WTC11 (cell line): Measurements from ENCODE around the gene THSD4. TPM values are rescaled to one million over a fixed set of nuclear protein-coding genes. Genes with fewer than 3 reads are reported as not detected.

Experiments
- ATAC-seq: fragments of 200-7000 bp; cut with Tn5 transposase; 2 replicates; pipeline ENCODE4 v1.10.0; 2021; ENCODE audit warnings: mild to moderate bottlenecking, moderate library complexity
- CTCF ChIA-PET: fragments of 300-600 bp; sonication (Branson Sonifier 250); formaldehyde crosslinking; loops from one replicate; lab custom pipeline; 2021; ENCODE audit warnings: antibody characterized with exemption; lab: Charles Lee
- POLR2A ChIA-PET: fragments of 350-600 bp; sonication (Branson Sonifier 250); formaldehyde crosslinking; loops from one replicate; lab custom pipeline; 2021; ENCODE audit warnings: antibody characterized with exemption; lab: Charles Lee
- DNase-seq: peaks from one replicate; pipeline ENCODE4 v3.0.0; 2021; ENCODE audit warnings: low spot score
- H3K27ac Mint-ChIP-seq: 2 replicates; pipeline ENCODE4 v1.8.0; 2021; ENCODE audit warnings: mixed read lengths
- H3K27me3 Mint-ChIP-seq: 2 replicates; pipeline ENCODE4 v1.8.0; 2021; ENCODE audit warnings: low read depth, mild to moderate bottlenecking, moderate library complexity, mixed read lengths
- H3K36me3 Mint-ChIP-seq: 2 replicates; pipeline ENCODE4 v1.8.0; 2021; ENCODE audit warnings: mixed read lengths
- H3K4me1 Mint-ChIP-seq: 2 replicates; pipeline ENCODE4 v1.8.0; 2022; ENCODE audit warnings: mixed read lengths
- H3K4me3 Mint-ChIP-seq: 2 replicates; pipeline ENCODE4 v1.8.0; 2021; ENCODE audit warnings: mild to moderate bottlenecking, moderate library complexity, mixed read lengths
- H3K9me3 Mint-ChIP-seq: 2 replicates; pipeline ENCODE4 v1.8.0; 2021; ENCODE audit warnings: mixed read lengths
- AFF4 ChIP-seq: sonication (generic); formaldehyde crosslinking; IDR thresholded peaks from 2 replicates; pipeline ENCODE4 v1.8.1; 2023; ENCODE audit warnings: mild to moderate bottlenecking, missing genetic modification reagents, borderline replicate concordance
- ATF1 ChIP-seq: sonication (generic); formaldehyde crosslinking; IDR thresholded peaks from 2 replicates; pipeline ENCODE4 v1.8.1; 2023; ENCODE audit warnings: mild to moderate bottlenecking, moderate library complexity, missing genetic modification reagents
- ATF2 ChIP-seq: sonication (generic); formaldehyde crosslinking; IDR thresholded peaks from 2 replicates; pipeline ENCODE4 v1.8.1; 2022; ENCODE audit warnings: low read depth, missing genetic modification reagents, borderline replicate concordance
- CBFB ChIP-seq: sonication (generic); formaldehyde crosslinking; IDR thresholded peaks from 2 replicates; pipeline ENCODE4 v1.8.1; 2022; ENCODE audit warnings: mild to moderate bottlenecking, low read depth, missing genetic modification reagents
- CREB1 ChIP-seq: sonication (generic); formaldehyde crosslinking; IDR thresholded peaks from 2 replicates; pipeline ENCODE4 v1.8.0; 2023; ENCODE audit warnings: mild to moderate bottlenecking, missing genetic modification reagents
- IRF1 ChIP-seq: sonication (generic); formaldehyde crosslinking; IDR thresholded peaks from 2 replicates; pipeline ENCODE4 v1.8.0; 2023; ENCODE audit warnings: missing genetic modification reagents
- JAZF1 ChIP-seq: fragments of 250-450 bp; sonication (Bioruptor Pico); IDR thresholded peaks from 2 replicates; pipeline ENCODE4 v1.9.0; 2021; ENCODE audit warnings: moderate library complexity, mild to moderate bottlenecking, inconsistent platforms
- MAX ChIP-seq: sonication (generic); formaldehyde crosslinking; IDR thresholded peaks from 2 replicates; pipeline ENCODE4 v1.8.0; 2022; ENCODE audit warnings: mild to moderate bottlenecking, missing genetic modification reagents
- NFE2L1 ChIP-seq: sonication (generic); formaldehyde crosslinking; IDR thresholded peaks from 2 replicates; pipeline ENCODE4 v1.8.1; 2023; ENCODE audit warnings: missing genetic modification reagents
- PREB ChIP-seq: sonication (generic); formaldehyde crosslinking; IDR thresholded peaks from 2 replicates; pipeline ENCODE4 v1.8.1; 2022; ENCODE audit warnings: mild to moderate bottlenecking, missing genetic modification reagents, moderate library complexity, borderline replicate concordance
- SMAD3 ChIP-seq: sonication (generic); formaldehyde crosslinking; IDR thresholded peaks from 2 replicates; pipeline ENCODE4 v1.8.0; 2022; ENCODE audit warnings: missing genetic modification reagents, mild to moderate bottlenecking, borderline replicate concordance
- SOX15 ChIP-seq: fragments of 250-450 bp; sonication (Bioruptor Pico); IDR thresholded peaks from 2 replicates; pipeline ENCODE4 v1.9.0; 2021; ENCODE audit warnings: mild to moderate bottlenecking
- ZNF219 ChIP-seq: sonication (generic); formaldehyde crosslinking; IDR thresholded peaks from 2 replicates; pipeline ENCODE4 v1.8.0; 2023; ENCODE audit warnings: missing genetic modification reagents, mild to moderate bottlenecking, borderline replicate concordance
- ZNF232 ChIP-seq: sonication (generic); formaldehyde crosslinking; IDR thresholded peaks from 2 replicates; pipeline ENCODE4 v1.8.0; 2022; ENCODE audit warnings: mild to moderate bottlenecking, missing genetic modification reagents
- ZNF317 ChIP-seq: sonication (generic); formaldehyde crosslinking; IDR thresholded peaks from 2 replicates; pipeline ENCODE4 v1.8.1; 2023; ENCODE audit warnings: low read depth, mild to moderate bottlenecking, moderate library complexity, missing genetic modification reagents, borderline replicate concordance
- ZNF396 ChIP-seq: fragments of 250-450 bp; sonication (Bioruptor Pico); IDR thresholded peaks from 2 replicates; pipeline ENCODE4 v1.8.0; 2021; ENCODE audit warnings: mild to moderate bottlenecking, moderate library complexity, borderline replicate concordance
- ZNF671 ChIP-seq: fragments of 250-450 bp; sonication (Bioruptor Pico); IDR thresholded peaks from 2 replicates; pipeline ENCODE4 v1.8.0; 2021; ENCODE audit warnings: mild to moderate bottlenecking
- ZSCAN18 ChIP-seq: fragments of 250-450 bp; sonication (Bioruptor Pico); IDR thresholded peaks from 2 replicates; pipeline ENCODE4 v2.1.2; 2022; ENCODE audit warnings: mild to moderate bottlenecking, moderate library complexity
- total RNA-seq: library from RNA; stranded (reverse); gene quantifications from 3 replicates; pipeline ENCODE4 v1.2.3, GENCODE V29; 2021

The THSD4 gene
- total RNA-seq, 1 experiment from 2014 or later = 7.8 TPM

GRCh38 chr15:71812966-71813722, 697.9 kb downstream of the THSD4 start (continued):
- TF ChIP-seq NFE2L1 (CRISPR knock-in tag) = no peak

- POLR2A ChIA-PET = no interaction called here
- H3K9me3 Mint-ChIP-seq = peaks cover 8% of the 10 kb centered on the region
- no peak for ATAC-seq
- no peak overlapping the region for H3K27ac Mint-ChIP-seq
- no peak overlapping the region for H3K4me3 Mint-ChIP-seq
- H3K36me3 Mint-ChIP-seq = no peaks in the 10 kb centered on the region
- CTCF ChIA-PET = interaction anchor here (1.1 kb wide), 1 partner anchor 70 kb away, joined by 3 read pairs; no protein-coding TSS in a partner anchor
- H3K4me1 Mint-ChIP-seq = peaks cover 6% of the 10 kb centered on the region; the same call in 1 of the 2 replicates
- peaks cover 2% of the 10 kb centered on the region; the same call in 1 of the 2 replicates for H3K27me3 Mint-ChIP-seq
- no peak for DNase-seq
- TF ChIP-seq ATF1 (CRISPR knock-in tag) (no peak), PREB (CRISPR knock-in tag) (no peak), CREB1 (CRISPR knock-in tag) (no peak)
Measured at GRCh38 chr15:71813723-71814470, 698.6 kb downstream of the THSD4 start.

GRCh38 chr15:71815301-71815700, 700.0 kb downstream of the THSD4 start:
- POLR2A ChIA-PET = no interaction called here
- CTCF ChIA-PET = no interaction called here
- peaks cover 12% of the 10 kb centered on the region for H3K9me3 Mint-ChIP-seq
- no peak for ATAC-seq
- H3K4me1 Mint-ChIP-seq = 0 out of 2 replicates have a peak, but pooled peaks cover 3% of the 10 kb centered on the region
- TF ChIP-seq SMAD3 (CRISPR knock-in tag) = no peak
- TF ChIP-seq AFF4 (CRISPR knock-in tag) = no peak
- no peak for TF ChIP-seq ATF2
- no peak for DNase-seq
- H3K27me3 Mint-ChIP-seq = peaks cover 2% of the 10 kb centered on the region; the same call in 1 of the 2 replicates
- H3K36me3 Mint-ChIP-seq = no peaks in the 10 kb centered on the region
- H3K27ac Mint-ChIP-seq = no peak overlapping the region
- no peak overlapping the region for H3K4me3 Mint-ChIP-seq

GRCh38 chr15:71817351-71817750, 702.1 kb downstream of the THSD4 start:
- Mint-ChIP-seq H3K4me1 (no peaks in the 10 kb centered on the region), H3K9me3 (peaks cover 28% of the 10 kb centered on the region), H3K27ac (no peak overlapping the region), H3K27me3 (peaks cover 2% of the 10 kb centered on the region; the same call in 1 of the 2 replicates), H3K36me3 (peaks cover 13% of the 10 kb centered on the region), H3K4me3 (no peak overlapping the region)
- TF ChIP-seq MAX (no peak), ZNF317 (CRISPR knock-in tag) (no peak), SMAD3 (CRISPR knock-in tag) (no peak), ZNF396 (CRISPR knock-in tag) (no peak), IRF1 (no peak), ZNF671 (CRISPR knock-in tag) (no peak), CREB1 (CRISPR knock-in tag) (no peak), ZNF232 (CRISPR knock-in tag) (no peak), NFE2L1 (CRISPR knock-in tag) (no peak), ZNF219 (no peak), JAZF1 (CRISPR knock-in tag) (no peak), ZSCAN18 (CRISPR knock-in tag) (no peak), SOX15 (CRISPR knock-in tag) (no peak), CBFB (CRISPR knock-in tag) (no peak)
- DNase-seq (no peak), ATAC-seq (no peak)
- CTCF ChIA-PET = no interaction called here
- POLR2A ChIA-PET = no interaction called here
